ENCODE data around the gene NELL1. TPM values are rescaled to one million over a fixed set of nuclear protein-coding genes. Genes with fewer than 3 reads are reported as not detected.

Gene NELL1
- total RNA-seq, 6 experiments from 2014 or later, result not detected

DNA sequence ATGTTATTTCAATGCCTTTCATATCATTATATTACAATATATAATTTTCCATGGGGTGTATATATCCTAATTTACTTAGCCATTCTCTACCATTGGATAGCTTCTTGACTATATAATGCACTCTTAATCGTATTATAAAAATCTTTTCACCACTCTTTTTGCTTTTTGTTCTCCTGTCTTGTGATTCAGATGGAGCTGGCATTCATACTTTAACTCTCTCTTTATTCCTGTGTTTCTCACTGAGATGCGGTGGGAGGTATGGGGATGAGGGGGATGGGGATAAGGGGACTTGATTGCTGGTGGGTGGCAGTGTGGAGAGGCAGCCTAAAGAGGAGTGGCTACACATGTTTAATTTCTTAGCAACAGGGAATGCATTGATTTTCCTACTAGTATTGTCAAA, 105.9 kb downstream of the NELL1 start:
- Mint-ChIP-seq H3K4me3 (no peak overlapping the region), H3K9me3 (peaks cover 35% of the 10 kb centered on the region), H3K27me3 (ENCODE audit: insufficient read depth) (no peaks in the 10 kb centered on the region), H3K4me1 (ENCODE audit: low read depth) (no peaks in the 10 kb centered on the region), H3K27ac (no peak overlapping the region), H3K36me3 (ENCODE audit: low read depth) (peaks cover under 1% of the 10 kb centered on the region)
- TF ChIP-seq, protein P1, sequence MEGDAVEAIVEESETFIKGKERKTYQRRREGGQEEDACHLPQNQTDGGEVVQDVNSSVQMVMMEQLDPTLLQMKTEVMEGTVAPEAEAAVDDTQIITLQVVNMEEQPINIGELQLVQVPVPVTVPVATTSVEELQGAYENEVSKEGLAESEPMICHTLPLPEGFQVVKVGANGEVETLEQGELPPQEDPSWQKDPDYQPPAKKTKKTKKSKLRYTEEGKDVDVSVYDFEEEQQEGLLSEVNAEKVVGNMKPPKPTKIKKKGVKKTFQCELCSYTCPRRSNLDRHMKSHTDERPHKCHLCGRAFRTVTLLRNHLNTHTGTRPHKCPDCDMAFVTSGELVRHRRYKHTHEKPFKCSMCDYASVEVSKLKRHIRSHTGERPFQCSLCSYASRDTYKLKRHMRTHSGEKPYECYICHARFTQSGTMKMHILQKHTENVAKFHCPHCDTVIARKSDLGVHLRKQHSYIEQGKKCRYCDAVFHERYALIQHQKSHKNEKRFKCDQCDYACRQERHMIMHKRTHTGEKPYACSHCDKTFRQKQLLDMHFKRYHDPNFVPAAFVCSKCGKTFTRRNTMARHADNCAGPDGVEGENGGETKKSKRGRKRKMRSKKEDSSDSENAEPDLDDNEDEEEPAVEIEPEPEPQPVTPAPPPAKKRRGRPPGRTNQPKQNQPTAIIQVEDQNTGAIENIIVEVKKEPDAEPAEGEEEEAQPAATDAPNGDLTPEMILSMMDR (IDR thresholded peaks at IDR 0.05), result no peak
- no peak for DNase-seq

DNA sequence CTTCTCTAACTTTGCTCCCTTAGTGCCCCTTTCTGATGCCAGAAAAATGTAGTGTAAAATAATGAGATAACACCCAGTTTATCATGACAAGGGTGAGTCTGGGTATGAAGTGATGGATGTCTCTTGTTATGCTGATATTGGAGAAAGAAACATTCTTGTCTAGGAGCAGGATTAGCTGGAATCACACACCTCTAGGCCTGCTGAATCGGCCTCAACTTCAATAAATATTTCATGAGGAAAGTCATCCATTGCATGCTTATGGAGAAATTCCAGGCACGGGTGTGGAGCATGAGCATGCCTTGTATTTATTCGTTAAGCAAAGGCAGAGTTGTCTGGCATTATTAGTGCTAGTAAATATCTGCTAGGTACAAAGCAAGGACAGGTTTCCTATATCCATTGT, 113.4 kb downstream of the NELL1 start:
- TF ChIP-seq, protein P1 (IDR thresholded peaks at IDR 0.05), result no peak
- Mint-ChIP-seq H3K27me3 (ENCODE audit: insufficient read depth) (no peaks in the 10 kb centered on the region), H3K27ac (no peak overlapping the region), H3K36me3 (ENCODE audit: low read depth) (peaks cover 8% of the 10 kb centered on the region), H3K4me3 (no peak overlapping the region), H3K9me3 (peaks cover 71% of the 10 kb centered on the region), H3K4me1 (ENCODE audit: low read depth) (no peaks in the 10 kb centered on the region)
- DNase-seq, result no peak

DNA sequence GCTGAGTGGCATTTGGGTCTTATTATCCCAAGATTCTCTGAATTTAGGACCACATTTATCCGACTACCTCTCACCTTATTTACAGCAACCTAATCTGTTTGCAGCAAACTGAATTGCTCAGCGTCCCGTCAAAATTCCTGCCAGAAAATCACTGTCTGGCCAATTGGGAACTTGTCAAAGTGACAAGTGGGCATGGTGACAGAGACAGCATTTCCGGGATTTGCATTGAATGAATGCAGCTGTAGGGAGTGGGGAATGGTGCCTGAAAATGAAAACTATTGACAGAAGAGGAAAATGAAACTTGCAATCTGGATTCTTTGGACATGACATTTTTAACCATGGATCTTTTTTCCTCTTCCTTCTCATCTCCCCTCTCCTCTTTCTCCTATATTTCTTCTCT, 113.8 kb downstream of the NELL1 start:
- TF ChIP-seq, protein P1 (IDR thresholded peaks at IDR 0.05), result no peak
- H3K27ac Mint-ChIP-seq, result no peak overlapping the region
- no peaks in the 10 kb centered on the region for H3K4me1 Mint-ChIP-seq (ENCODE audit: low read depth)
- peaks cover 66% of the 10 kb centered on the region for H3K9me3 Mint-ChIP-seq
- no peaks in the 10 kb centered on the region for H3K27me3 Mint-ChIP-seq (ENCODE audit: insufficient read depth)
- no peak for DNase-seq
- no peak overlapping the region for H3K4me3 Mint-ChIP-seq
- H3K36me3 Mint-ChIP-seq (ENCODE audit: low read depth), result peaks cover 8% of the 10 kb centered on the region

DNA sequence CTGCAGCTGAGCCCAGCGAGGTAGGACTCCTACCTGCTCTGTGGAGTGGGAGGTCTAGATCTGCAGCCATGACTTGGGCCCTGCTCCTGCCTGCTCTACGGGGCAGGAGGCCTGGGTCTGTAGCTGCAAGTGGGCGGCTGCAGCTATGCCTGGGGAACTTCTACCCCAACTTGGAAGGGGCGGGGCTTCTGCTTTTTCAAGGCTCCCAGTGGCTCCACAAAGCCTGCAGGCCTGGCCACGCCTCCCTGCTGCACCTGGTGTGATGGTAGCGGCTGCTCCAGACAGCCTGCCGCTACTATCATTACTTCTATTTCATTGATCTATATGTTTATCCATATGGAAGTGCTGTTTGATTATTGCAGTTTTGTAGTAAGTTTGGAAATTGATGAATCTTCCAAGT, 121.2 kb downstream of the NELL1 start:
- H3K4me3 Mint-ChIP-seq, result no peak overlapping the region
- no peaks in the 10 kb centered on the region for H3K4me1 Mint-ChIP-seq (ENCODE audit: low read depth)
- H3K9me3 Mint-ChIP-seq, result peaks cover 48% of the 10 kb centered on the region
- no peak overlapping the region for H3K27ac Mint-ChIP-seq
- no peak for DNase-seq
- TF ChIP-seq, protein P1 (IDR thresholded peaks at IDR 0.05), result no peak
- H3K36me3 Mint-ChIP-seq (ENCODE audit: low read depth), result no peaks in the 10 kb centered on the region
- H3K27me3 Mint-ChIP-seq (ENCODE audit: insufficient read depth), result no peaks in the 10 kb centered on the region

DNA sequence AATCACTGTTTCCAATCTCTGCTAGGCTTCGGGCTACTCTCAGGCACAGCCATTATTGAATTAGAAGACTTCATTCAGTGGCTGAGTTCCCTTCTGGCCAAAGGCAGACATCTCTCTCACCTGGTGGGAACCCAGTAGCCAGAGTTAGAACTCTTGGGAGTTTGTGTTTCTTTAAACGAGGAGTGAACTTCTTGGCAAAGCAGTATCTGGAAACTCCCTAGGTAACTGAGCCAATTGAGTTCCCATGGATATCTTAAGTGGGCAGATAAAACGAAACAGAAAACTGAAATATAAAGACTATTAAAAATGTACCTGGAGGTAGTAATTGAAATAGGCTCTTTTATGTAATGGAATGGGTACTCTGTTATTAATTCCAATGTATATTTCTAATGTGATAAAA, 125.6 kb downstream of the NELL1 start:
- Mint-ChIP-seq H3K36me3 (ENCODE audit: low read depth) (no peaks in the 10 kb centered on the region), H3K27ac (no peak overlapping the region), H3K4me3 (no peak overlapping the region), H3K27me3 (ENCODE audit: insufficient read depth) (no peaks in the 10 kb centered on the region), H3K9me3 (peaks cover 54% of the 10 kb centered on the region), H3K4me1 (ENCODE audit: low read depth) (no peaks in the 10 kb centered on the region)
- TF ChIP-seq, protein P1 (IDR thresholded peaks at IDR 0.05), result no peak
- DNase-seq, result no peak

DNA sequence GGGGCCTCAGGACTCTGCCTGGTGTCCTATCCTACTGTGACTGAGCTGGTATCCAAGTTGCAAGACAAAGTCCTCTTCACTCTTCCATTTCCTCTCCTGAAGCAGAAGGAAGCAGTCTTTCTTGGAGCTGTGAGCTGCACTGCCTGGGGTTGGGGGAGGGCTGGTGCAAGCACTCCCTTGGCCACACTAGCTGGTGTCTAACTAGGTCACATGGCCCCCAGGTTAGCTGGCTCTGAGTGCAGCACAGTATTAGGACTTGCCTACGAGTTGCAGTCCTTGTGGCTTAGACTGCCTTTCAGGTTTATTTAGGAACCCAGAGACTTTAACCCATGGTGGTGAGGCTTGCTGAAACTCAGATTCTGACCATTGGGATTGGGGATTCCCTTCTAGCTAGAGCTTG, 138.9 kb downstream of the NELL1 start:
- TF ChIP-seq, protein P1 (IDR thresholded peaks at IDR 0.05), result no peak
- Mint-ChIP-seq H3K36me3 (ENCODE audit: low read depth) (no peaks in the 10 kb centered on the region), H3K9me3 (peaks cover 59% of the 10 kb centered on the region), H3K27ac (no peak overlapping the region), H3K4me1 (ENCODE audit: low read depth) (no peaks in the 10 kb centered on the region), H3K27me3 (ENCODE audit: insufficient read depth) (no peaks in the 10 kb centered on the region; the same call in 1 of the 2 replicates), H3K4me3 (no peak overlapping the region)
- DNase-seq, result no peak
